ENCODE measurements around the gene PITPNM1.

- TF ChIP-seq CTCF (IDR thresholded peaks at IDR 0.05) (no peak), POLR2A (IDR thresholded peaks at IDR 0.05) (no peak)
Observed at GRCh38 chr11:67465189-67465510, 40.0 kb downstream of the PITPNM1 start.
